ENCODE results near the gene IFNL3.

DNA sequence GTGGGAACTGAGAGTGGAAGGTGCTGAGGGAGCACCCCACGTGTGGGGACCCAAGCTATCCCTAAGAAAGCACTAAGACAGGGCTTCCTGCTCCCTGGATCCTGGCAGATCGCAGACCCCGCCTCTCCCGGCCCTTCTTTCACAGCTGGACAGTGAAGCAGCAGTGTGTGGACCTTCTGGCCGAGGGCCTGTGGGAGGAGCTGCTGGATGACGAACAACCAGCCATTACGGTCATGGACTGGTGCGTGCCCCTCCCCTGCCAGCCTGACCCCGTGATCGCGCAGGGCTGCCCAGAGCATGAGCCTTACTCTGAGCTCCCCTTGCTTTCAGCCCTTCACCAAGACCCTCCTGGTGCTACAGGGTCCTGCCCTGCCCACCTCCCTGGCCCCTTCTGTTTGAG is 45.8 kb downstream of the IFNL3 start:
- TF ChIP-seq, protein P1, sequence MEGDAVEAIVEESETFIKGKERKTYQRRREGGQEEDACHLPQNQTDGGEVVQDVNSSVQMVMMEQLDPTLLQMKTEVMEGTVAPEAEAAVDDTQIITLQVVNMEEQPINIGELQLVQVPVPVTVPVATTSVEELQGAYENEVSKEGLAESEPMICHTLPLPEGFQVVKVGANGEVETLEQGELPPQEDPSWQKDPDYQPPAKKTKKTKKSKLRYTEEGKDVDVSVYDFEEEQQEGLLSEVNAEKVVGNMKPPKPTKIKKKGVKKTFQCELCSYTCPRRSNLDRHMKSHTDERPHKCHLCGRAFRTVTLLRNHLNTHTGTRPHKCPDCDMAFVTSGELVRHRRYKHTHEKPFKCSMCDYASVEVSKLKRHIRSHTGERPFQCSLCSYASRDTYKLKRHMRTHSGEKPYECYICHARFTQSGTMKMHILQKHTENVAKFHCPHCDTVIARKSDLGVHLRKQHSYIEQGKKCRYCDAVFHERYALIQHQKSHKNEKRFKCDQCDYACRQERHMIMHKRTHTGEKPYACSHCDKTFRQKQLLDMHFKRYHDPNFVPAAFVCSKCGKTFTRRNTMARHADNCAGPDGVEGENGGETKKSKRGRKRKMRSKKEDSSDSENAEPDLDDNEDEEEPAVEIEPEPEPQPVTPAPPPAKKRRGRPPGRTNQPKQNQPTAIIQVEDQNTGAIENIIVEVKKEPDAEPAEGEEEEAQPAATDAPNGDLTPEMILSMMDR (IDR thresholded peaks at IDR 0.05), result no peak
- no peak for TF ChIP-seq EP300 (IDR thresholded peaks at IDR 0.05)

Data from esophagus muscularis mucosa (tissue), 3 donors.